GM19328 (cell line): ENCODE data around the gene TBX10.
"Not testable (repeated sequence)": the region's sequence is repeated elsewhere in the genome, so short reads cannot be mapped to it uniquely, and the experiment has no call there.

Experiments
- ATAC-seq: cut with Tn5 transposase; IDR thresholded peaks from one replicate; pipeline ENCODE4 v1.9.1; 2021; ENCODE audit warnings: mild to moderate bottlenecking, moderate library complexity; ENCODE audit not compliant: unreplicated experiment

Gene TBX10

GRCh38 chr11:67639438-67639859 lies at the start of gene TBX10:
Gene TBX10, minus strand, starts transcription at chr11:67639763. Its CDS starts 291 bp downstream, at chr11:67639472.
- no peak for ATAC-seq

GRCh38 chr11:67689178-67689577 lies 49.6 kb upstream of the TBX10 start:
- no peak for ATAC-seq

- ATAC-seq, result no peak
Measured at GRCh38 chr11:67687986-67688385, 48.4 kb upstream of the TBX10 start.

GRCh38 chr11:67685641-67686332 lies 46.2 kb upstream of the TBX10 start:
- ATAC-seq, result not testable (repeated sequence)

- not testable (repeated sequence) for ATAC-seq
Measured at GRCh38 chr11:67682126-67683034, 42.8 kb upstream of the TBX10 start.

GRCh38 chr11:67680696-67681470 lies 41.3 kb upstream of the TBX10 start:
- ATAC-seq, result no peak

GRCh38 chr11:67675058-67675747 lies 35.6 kb upstream of the TBX10 start:
- no peak for ATAC-seq

GRCh38 chr11:67674442-67674871 lies 34.9 kb upstream of the TBX10 start, which contains the start of gene ALDH3B2:
Gene ALDH3B2, minus strand, starts transcription at chr11:67674623. Its CDS starts 7,688 bp downstream, at chr11:67666935.
- ATAC-seq, result no peak

- ATAC-seq, result no peak
Measured at GRCh38 chr11:67673902-67674301, 34.3 kb upstream of the TBX10 start.

- no peak for ATAC-seq
Measured at GRCh38 chr11:67673358-67673757, 33.8 kb upstream of the TBX10 start.

- ATAC-seq, result no peak
Measured at GRCh38 chr11:67671211-67671520, 31.6 kb upstream of the TBX10 start.

- no peak for ATAC-seq
Measured at GRCh38 chr11:67670316-67671210, 31.0 kb upstream of the TBX10 start.

GRCh38 chr11:67668192-67668551 lies 28.6 kb upstream of the TBX10 start:
- no peak for ATAC-seq

- ATAC-seq, result no peak
Measured at GRCh38 chr11:67667490-67668191, 28.1 kb upstream of the TBX10 start.

GRCh38 chr11:67666676-67667489 lies 27.3 kb upstream of the TBX10 start:
- ATAC-seq, result no peak

GRCh38 chr11:67666303-67666645 lies 26.7 kb upstream of the TBX10 start:
- no peak for ATAC-seq

GRCh38 chr11:67665541-67666302 lies 26.2 kb upstream of the TBX10 start:
- ATAC-seq, result no peak
